ENCODE measurements around the gene LRGUK.
A peak's percentile ranks its signal among the peaks of the same experiment; 100 is the strongest.

LRGUK gene

GRCh38 chr7:134167250-134167649, 40.1 kb downstream of the LRGUK start:
- H3K9me3 ChIP-seq: no peaks in the 10 kb centered on the region
- no peaks in the 10 kb centered on the region for H3K4me1 ChIP-seq (ENCODE audit: control insufficient read depth in 1 of 2, insufficient read depth in 1 of 2, low read depth in 1 of 2, low read length in 1 of 2)
- H3K36me3 ChIP-seq: no peaks in the 10 kb centered on the region
- H3K4me3 ChIP-seq (ENCODE audit: low read depth in 1 of 2, low read length in 1 of 2): no peak overlapping the region
- no peaks in the 10 kb centered on the region for H3K27me3 ChIP-seq
- H3K27ac ChIP-seq: no peak overlapping the region
- TF ChIP-seq CTCF (IDR thresholded peaks at IDR 0.05): no peak

GRCh38 chr7:134167841-134168240, 40.7 kb downstream of the LRGUK start:
- TF ChIP-seq CTCF (IDR thresholded peaks at IDR 0.05): no peak
- no peaks in the 10 kb centered on the region for H3K36me3 ChIP-seq
- no peak overlapping the region for H3K4me3 ChIP-seq (ENCODE audit: low read depth in 1 of 2, low read length in 1 of 2)
- H3K9me3 ChIP-seq: no peaks in the 10 kb centered on the region
- no peak overlapping the region for H3K27ac ChIP-seq
- no peaks in the 10 kb centered on the region for H3K27me3 ChIP-seq
- H3K4me1 ChIP-seq (ENCODE audit: control insufficient read depth in 1 of 2, insufficient read depth in 1 of 2, low read depth in 1 of 2, low read length in 1 of 2): no peaks in the 10 kb centered on the region

- Histone ChIP-seq H3K4me3 (ENCODE audit: low read depth in 1 of 2, low read length in 1 of 2) (no peak overlapping the region), H3K27me3 (no peaks in the 10 kb centered on the region), H3K36me3 (no peaks in the 10 kb centered on the region), H3K4me1 (ENCODE audit: control insufficient read depth in 1 of 2, insufficient read depth in 1 of 2, low read depth in 1 of 2, low read length in 1 of 2) (peaks cover 3 to 19% of the 10 kb centered on the region in 2 experiments), H3K27ac (peak overlapping the region; percentile 45), H3K9me3 (no peaks in the 10 kb centered on the region)
- no peak for TF ChIP-seq CTCF (IDR thresholded peaks at IDR 0.05)
These were observed 47.7 kb downstream of the LRGUK start for GRCh38 chr7:134174795-134175261.

GRCh38 chr7:134175334-134176036, 48.3 kb downstream of the LRGUK start:
- no peak for TF ChIP-seq CTCF (IDR thresholded peaks at IDR 0.05)
- Histone ChIP-seq H3K27ac (peak overlapping the region; percentile 45), H3K36me3 (no peaks in the 10 kb centered on the region), H3K27me3 (no peaks in the 10 kb centered on the region), H3K4me3 (ENCODE audit: low read depth in 1 of 2, low read length in 1 of 2) (no peak overlapping the region), H3K9me3 (no peaks in the 10 kb centered on the region), H3K4me1 (ENCODE audit: control insufficient read depth in 1 of 2, insufficient read depth in 1 of 2, low read depth in 1 of 2, low read length in 1 of 2) (peaks cover 3 to 19% of the 10 kb centered on the region in 2 experiments)

GRCh38 chr7:134176037-134176350, 48.9 kb downstream of the LRGUK start:
- Histone ChIP-seq H3K27me3 (no peaks in the 10 kb centered on the region), H3K4me3 (ENCODE audit: low read depth in 1 of 2, low read length in 1 of 2) (no peak overlapping the region)

More at GRCh38 chr7:134176037-134176350, 48.9 kb downstream of the LRGUK start:
- TF ChIP-seq CTCF (IDR thresholded peaks at IDR 0.05): no peak
- no peak overlapping the region for H3K27ac ChIP-seq
- no peaks in the 10 kb centered on the region for H3K36me3 ChIP-seq
- H3K4me1 ChIP-seq (ENCODE audit: control insufficient read depth in 1 of 2, insufficient read depth in 1 of 2, low read depth in 1 of 2, low read length in 1 of 2): peaks cover 3 to 19% of the 10 kb centered on the region in 2 experiments
- H3K9me3 ChIP-seq: no peaks in the 10 kb centered on the region
